ENCODE measurements around the gene CDX2.

DNA sequence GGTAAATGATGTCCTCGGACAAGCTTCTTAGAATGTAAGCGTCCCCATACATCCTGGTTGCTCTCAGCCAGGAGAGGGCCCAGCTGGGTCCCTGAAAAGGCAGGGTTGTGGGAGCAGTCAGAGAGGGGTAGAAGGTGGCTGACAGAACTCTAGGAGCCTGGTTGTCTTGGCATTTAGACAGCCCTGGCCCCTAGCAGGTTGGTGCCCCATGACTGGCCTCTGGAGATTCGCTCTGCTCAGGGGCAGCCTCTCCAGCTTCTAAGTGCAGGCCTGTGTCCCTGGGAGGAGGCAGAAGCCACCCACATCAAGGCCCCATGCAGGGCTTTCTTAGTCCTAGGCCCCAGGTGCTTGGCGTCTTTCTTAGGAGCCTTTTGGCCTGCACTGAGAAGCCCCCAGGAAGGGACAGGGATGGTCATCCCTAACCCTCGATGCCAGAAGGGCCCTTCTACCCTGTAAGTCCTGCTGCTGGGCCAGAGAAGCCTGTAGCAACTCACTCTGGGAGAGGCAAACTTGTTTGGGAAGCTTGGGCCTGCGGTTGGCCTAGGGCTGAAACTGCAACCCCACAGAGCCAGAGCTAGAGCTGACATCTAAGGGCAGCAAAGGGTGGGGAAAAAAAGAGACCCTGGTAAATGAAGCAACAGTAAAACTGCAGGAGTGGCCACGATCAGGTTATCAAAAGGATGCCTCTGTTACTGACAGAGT lies 2.8 kb upstream of the CDX2 start:
- TF ChIP-seq, protein P1, sequence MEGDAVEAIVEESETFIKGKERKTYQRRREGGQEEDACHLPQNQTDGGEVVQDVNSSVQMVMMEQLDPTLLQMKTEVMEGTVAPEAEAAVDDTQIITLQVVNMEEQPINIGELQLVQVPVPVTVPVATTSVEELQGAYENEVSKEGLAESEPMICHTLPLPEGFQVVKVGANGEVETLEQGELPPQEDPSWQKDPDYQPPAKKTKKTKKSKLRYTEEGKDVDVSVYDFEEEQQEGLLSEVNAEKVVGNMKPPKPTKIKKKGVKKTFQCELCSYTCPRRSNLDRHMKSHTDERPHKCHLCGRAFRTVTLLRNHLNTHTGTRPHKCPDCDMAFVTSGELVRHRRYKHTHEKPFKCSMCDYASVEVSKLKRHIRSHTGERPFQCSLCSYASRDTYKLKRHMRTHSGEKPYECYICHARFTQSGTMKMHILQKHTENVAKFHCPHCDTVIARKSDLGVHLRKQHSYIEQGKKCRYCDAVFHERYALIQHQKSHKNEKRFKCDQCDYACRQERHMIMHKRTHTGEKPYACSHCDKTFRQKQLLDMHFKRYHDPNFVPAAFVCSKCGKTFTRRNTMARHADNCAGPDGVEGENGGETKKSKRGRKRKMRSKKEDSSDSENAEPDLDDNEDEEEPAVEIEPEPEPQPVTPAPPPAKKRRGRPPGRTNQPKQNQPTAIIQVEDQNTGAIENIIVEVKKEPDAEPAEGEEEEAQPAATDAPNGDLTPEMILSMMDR (IDR thresholded peaks at IDR 0.05; ENCODE audit: low read depth, low read length, missing input control) = no peak
- TF ChIP-seq, protein P2, sequence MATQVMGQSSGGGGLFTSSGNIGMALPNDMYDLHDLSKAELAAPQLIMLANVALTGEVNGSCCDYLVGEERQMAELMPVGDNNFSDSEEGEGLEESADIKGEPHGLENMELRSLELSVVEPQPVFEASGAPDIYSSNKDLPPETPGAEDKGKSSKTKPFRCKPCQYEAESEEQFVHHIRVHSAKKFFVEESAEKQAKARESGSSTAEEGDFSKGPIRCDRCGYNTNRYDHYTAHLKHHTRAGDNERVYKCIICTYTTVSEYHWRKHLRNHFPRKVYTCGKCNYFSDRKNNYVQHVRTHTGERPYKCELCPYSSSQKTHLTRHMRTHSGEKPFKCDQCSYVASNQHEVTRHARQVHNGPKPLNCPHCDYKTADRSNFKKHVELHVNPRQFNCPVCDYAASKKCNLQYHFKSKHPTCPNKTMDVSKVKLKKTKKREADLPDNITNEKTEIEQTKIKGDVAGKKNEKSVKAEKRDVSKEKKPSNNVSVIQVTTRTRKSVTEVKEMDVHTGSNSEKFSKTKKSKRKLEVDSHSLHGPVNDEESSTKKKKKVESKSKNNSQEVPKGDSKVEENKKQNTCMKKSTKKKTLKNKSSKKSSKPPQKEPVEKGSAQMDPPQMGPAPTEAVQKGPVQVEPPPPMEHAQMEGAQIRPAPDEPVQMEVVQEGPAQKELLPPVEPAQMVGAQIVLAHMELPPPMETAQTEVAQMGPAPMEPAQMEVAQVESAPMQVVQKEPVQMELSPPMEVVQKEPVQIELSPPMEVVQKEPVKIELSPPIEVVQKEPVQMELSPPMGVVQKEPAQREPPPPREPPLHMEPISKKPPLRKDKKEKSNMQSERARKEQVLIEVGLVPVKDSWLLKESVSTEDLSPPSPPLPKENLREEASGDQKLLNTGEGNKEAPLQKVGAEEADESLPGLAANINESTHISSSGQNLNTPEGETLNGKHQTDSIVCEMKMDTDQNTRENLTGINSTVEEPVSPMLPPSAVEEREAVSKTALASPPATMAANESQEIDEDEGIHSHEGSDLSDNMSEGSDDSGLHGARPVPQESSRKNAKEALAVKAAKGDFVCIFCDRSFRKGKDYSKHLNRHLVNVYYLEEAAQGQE (IDR thresholded peaks at IDR 0.05) = no peak
- TF ChIP-seq, protein P3, sequence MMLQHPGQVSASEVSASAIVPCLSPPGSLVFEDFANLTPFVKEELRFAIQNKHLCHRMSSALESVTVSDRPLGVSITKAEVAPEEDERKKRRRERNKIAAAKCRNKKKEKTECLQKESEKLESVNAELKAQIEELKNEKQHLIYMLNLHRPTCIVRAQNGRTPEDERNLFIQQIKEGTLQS (IDR thresholded peaks at IDR 0.05) = no peak
- TF ChIP-seq, protein P4, sequence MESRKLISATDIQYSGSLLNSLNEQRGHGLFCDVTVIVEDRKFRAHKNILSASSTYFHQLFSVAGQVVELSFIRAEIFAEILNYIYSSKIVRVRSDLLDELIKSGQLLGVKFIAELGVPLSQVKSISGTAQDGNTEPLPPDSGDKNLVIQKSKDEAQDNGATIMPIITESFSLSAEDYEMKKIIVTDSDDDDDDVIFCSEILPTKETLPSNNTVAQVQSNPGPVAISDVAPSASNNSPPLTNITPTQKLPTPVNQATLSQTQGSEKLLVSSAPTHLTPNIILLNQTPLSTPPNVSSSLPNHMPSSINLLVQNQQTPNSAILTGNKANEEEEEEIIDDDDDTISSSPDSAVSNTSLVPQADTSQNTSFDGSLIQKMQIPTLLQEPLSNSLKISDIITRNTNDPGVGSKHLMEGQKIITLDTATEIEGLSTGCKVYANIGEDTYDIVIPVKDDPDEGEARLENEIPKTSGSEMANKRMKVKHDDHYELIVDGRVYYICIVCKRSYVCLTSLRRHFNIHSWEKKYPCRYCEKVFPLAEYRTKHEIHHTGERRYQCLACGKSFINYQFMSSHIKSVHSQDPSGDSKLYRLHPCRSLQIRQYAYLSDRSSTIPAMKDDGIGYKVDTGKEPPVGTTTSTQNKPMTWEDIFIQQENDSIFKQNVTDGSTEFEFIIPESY (IDR thresholded peaks at IDR 0.05) = no peak
- no peak for TF ChIP-seq HNF4A (conservative IDR thresholded peaks at IDR 0.05)
- no peak for TF ChIP-seq RAD21 (IDR thresholded peaks at IDR 0.05)
